LHCN-M2 (cell line): ENCODE data around the gene PRKCH. TPM values are rescaled to one million over a fixed set of nuclear protein-coding genes. Genes with fewer than 3 reads are reported as not detected.
"Not testable (repeated sequence)": the region's sequence is repeated elsewhere in the genome, so short reads cannot be mapped to it uniquely, and the experiment has no call there.

Experiments used
- DNase-seq: peaks from one replicate; pipeline ENCODE4 v3.0.0-alpha.2; 2012; ENCODE audit warnings: low read depth
- total RNA-seq: library from RNA; depleted of rRNA; stranded (reverse); fragments of >200 nt; gene quantifications from 2 replicates; pipeline ENCODE4 v1.2.3, GENCODE V29; 2014

PRKCH gene
- total RNA-seq, 1 experiment from 2014 or later = 13.8 TPM

- no peak for DNase-seq
Measured at GRCh38 chr14:61308198-61308597, 13.2 kb upstream of the PRKCH start.

- not testable (repeated sequence) for DNase-seq
Measured at GRCh38 chr14:61308701-61309100, 12.7 kb upstream of the PRKCH start.

GRCh38 chr14:61315313-61315712 is 6.1 kb upstream of the PRKCH start:
- DNase-seq = no peak

GRCh38 chr14:61319086-61319485 is 2.3 kb upstream of the PRKCH start:
- DNase-seq = no peak

GRCh38 chr14:61319706-61320105 is 1.7 kb upstream of the PRKCH start:
- no peak for DNase-seq

GRCh38 chr14:61320170-61320569 is 1.2 kb upstream of the PRKCH start:
- not testable (repeated sequence) for DNase-seq

GRCh38 chr14:61320806-61321384 is 484 bp upstream of the PRKCH start:
- no peak for DNase-seq

GRCh38 chr14:61322011-61322798 is 826 bp downstream of the PRKCH start:
- DNase-seq = no peak

- DNase-seq = no peak
Measured at GRCh38 chr14:61322799-61323290, 1.5 kb downstream of the PRKCH start.

- DNase-seq = no peak
Measured at GRCh38 chr14:61323970-61324369, 2.6 kb downstream of the PRKCH start.

- DNase-seq = no peak
Measured at GRCh38 chr14:61325166-61325565, 3.8 kb downstream of the PRKCH start.

GRCh38 chr14:61326146-61326545 is 4.8 kb downstream of the PRKCH start:
- no peak for DNase-seq

GRCh38 chr14:61326847-61327246 is 5.5 kb downstream of the PRKCH start:
- DNase-seq = no peak

- DNase-seq = no peak
Measured at GRCh38 chr14:61328626-61329262, 7.4 kb downstream of the PRKCH start.

- no peak for DNase-seq
Measured at GRCh38 chr14:61329478-61330051, 8.2 kb downstream of the PRKCH start.

- DNase-seq = no peak
Measured at GRCh38 chr14:61330511-61330910, 9.1 kb downstream of the PRKCH start.

- DNase-seq = no peak
Measured at GRCh38 chr14:61331992-61332657, 10.7 kb downstream of the PRKCH start.

GRCh38 chr14:61332658-61333029 is 11.3 kb downstream of the PRKCH start:
- DNase-seq = no peak

- no peak for DNase-seq
Measured at GRCh38 chr14:61333087-61333486, 11.7 kb downstream of the PRKCH start.

- no peak for DNase-seq
Measured at GRCh38 chr14:61334197-61334701, 12.9 kb downstream of the PRKCH start.

- no peak for DNase-seq
Measured at GRCh38 chr14:61335049-61335448, 13.7 kb downstream of the PRKCH start.
